ENCODE measurements around the gene CSH2. TPM values are rescaled to one million over a fixed set of nuclear protein-coding genes. Genes with fewer than 3 reads are reported as not detected.

The CSH2 gene
- total and polyA plus RNA-seq, 3 experiments from 2014 or later: not detected

DNA sequence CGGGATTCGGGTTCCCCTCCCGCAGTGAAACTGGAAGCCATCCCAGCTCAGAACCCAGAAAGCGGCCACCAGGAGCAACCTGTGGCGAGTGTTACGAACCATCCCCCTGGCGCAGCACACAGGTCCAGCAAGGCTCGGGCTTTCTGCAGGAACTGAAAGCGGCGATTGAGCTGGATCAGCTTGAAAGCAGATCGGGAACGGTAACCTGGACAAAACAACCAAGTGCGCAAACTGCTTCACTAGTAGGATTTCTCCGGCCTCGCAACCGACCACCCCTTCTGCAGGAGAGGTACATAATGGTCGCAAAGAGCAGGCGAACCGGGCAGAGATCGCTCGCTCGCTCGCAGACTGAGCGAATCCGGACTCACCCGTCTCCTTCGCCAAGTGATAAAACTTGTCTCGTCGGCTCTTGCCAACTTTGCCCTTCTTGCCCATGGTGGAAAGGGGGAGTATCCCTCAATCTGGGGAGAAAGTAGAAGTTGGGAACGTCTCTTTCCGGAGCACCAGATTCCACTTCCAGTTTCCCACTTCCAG lies 46.9 kb downstream of the CSH2 start:
- Mint-ChIP-seq H3K4me1 (peaks cover 62 to 88% (median 70%) of the 10 kb centered on the region in 3 donors), H3K4me3 (peak overlapping the region; percentile 95 to 100 (median 97)), H3K9me3 (no peaks in the 10 kb centered on the region), H3K27me3 (peaks cover 0 to 2% of the 10 kb centered on the region in 2 donors), H3K36me3 (peaks cover 24 to 87% (median 29%) of the 10 kb centered on the region in 3 donors), H3K27ac (peak overlapping the region; percentile 97 to 100 (median 99))
- ChIA-PET POLR2A (interaction anchor here (0.7 to 7.8 kb wide), 4 partner anchors 10 to 126 kb away, joined by 3 to 73 read pairs (median 14); partner anchors contain the start of genes CCDC47, DDX42, LIMD2 and SMARCD2), CTCF (interaction anchor here (1.3 to 6.1 kb wide), 3 partner anchors 14 to 33 kb away, joined by 3 to 48 read pairs (median 37); partner anchors contain the start of gene SMARCD2)
- no peak for DNase-seq
- Histone ChIP-seq H3K27ac (ENCODE audit: low read depth, low read length) (peak overlapping the region; percentile 78), H3K4me3 (ENCODE audit: low read length) (peak overlapping the region; percentile 94), H3K9me3 (ENCODE audit: low read length) (no peaks in the 10 kb centered on the region), H3K36me3 (ENCODE audit: insufficient read depth, low read length) (peaks cover 65% of the 10 kb centered on the region), H3K4me1 (ENCODE audit: insufficient read depth, low read length) (peaks cover 49% of the 10 kb centered on the region), H3K27me3 (ENCODE audit: insufficient read depth, low read length, poor library complexity, severe bottlenecking) (no peaks in the 10 kb centered on the region)

DNA sequence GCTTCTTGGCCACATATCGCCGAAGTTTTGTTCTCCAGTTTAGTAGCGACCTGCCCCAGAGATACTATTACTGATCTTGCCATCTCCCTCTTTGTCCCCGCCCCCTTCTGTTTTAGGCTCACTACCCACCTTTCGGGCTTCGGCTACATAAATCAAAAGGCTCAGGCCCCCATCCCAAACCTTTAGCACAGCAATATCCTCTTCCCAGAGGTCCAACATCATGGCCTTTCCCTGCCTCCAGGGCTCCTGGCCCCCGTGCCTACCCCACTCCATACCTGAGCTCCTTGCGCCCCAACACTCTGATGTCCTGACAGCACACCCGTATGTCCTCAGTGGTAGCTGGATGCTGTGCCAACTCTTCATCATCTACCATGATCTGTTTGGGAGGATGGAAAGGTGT lies 49.1 kb downstream of the CSH2 start:
- H3K27me3 ChIP-seq (ENCODE audit: insufficient read depth, low read length, poor library complexity, severe bottlenecking): no peaks in the 10 kb centered on the region
- Mint-ChIP-seq H3K9me3 (no peaks in the 10 kb centered on the region), H3K27me3 (peaks cover 0 to 2% of the 10 kb centered on the region in 2 donors), H3K4me1 (peaks cover 44 to 69% (median 49%) of the 10 kb centered on the region in 3 donors), H3K27ac (peak overlapping the region; percentile 7 to 99 (median 74)), H3K4me3 (peak overlapping the region in 3 of 7 donors; percentile 25 to 44 (median 35)), H3K36me3 (peaks cover 12 to 87% (median 21%) of the 10 kb centered on the region in 3 donors)
- no peaks in the 10 kb centered on the region for H3K9me3 ChIP-seq (ENCODE audit: low read length)
- no peak overlapping the region for H3K27ac ChIP-seq (ENCODE audit: low read depth, low read length)
- POLR2A ChIA-PET: interaction anchor here (0.6 to 4.2 kb wide), 2 partner anchors 11 to 51 kb away, joined by 4 to 26 read pairs; partner anchors contain the start of genes CCDC47 and DDX42
- peaks cover 32% of the 10 kb centered on the region for H3K4me1 ChIP-seq (ENCODE audit: insufficient read depth, low read length)
- CTCF ChIA-PET: interaction anchor here (1.5 kb wide), 1 partner anchor 11 kb away, joined by 7 read pairs; no protein-coding TSS in a partner anchor
- DNase-seq: no peak
- H3K4me3 ChIP-seq (ENCODE audit: low read length): no peak overlapping the region
- peaks cover 58% of the 10 kb centered on the region for H3K36me3 ChIP-seq (ENCODE audit: insufficient read depth, low read length)

DNA sequence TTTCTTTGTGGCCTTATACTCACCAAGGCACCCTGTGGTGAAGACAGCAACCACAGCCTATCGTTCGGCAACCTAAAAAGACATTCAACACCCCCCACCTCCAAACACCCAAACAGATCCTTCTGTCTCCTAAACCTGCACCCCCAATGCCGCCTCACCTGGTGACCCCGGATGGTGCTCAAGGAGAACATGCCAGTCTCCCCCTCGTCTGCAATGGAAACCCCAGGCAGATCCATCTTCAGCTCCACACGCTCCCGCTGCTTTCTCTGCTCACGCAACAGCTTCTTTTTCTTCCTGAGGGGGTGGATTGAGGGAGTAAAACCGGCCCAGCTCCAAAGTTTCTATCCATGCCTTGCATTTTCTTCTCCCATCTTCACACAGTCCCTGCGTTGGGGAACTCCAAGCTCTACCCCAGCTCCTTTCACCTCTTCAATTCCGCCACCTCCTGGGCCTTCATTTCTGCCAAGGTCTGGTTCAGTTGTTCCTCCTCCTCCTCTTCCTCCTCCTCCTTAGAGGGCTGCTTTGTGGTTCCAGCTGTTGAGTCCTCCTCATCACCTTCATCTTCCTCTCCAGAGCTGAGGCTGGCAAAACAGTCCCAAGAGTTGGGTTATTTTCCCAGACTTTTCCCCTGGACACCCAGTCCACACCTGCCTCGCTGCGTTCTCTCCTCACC lies 49.7 kb downstream of the CSH2 start:
- Histone ChIP-seq H3K9me3 (ENCODE audit: low read length) (no peaks in the 10 kb centered on the region), H3K27me3 (ENCODE audit: insufficient read depth, low read length, poor library complexity, severe bottlenecking) (no peaks in the 10 kb centered on the region), H3K36me3 (ENCODE audit: insufficient read depth, low read length) (peaks cover 61% of the 10 kb centered on the region), H3K27ac (ENCODE audit: low read depth, low read length) (no peak overlapping the region), H3K4me3 (ENCODE audit: low read length) (no peak overlapping the region), H3K4me1 (ENCODE audit: insufficient read depth, low read length) (peaks cover 29% of the 10 kb centered on the region)
- Mint-ChIP-seq H3K36me3 (peaks cover 12 to 87% (median 25%) of the 10 kb centered on the region in 3 donors), H3K9me3 (no peaks in the 10 kb centered on the region), H3K27me3 (peaks cover 0 to 2% of the 10 kb centered on the region in 2 donors), H3K27ac (peak overlapping the region; percentile 29 to 99 (median 80)), H3K4me3 (peak overlapping the region in 3 of 7 donors; percentile 19 to 44 (median 25)), H3K4me1 (peaks cover 43 to 63% (median 44%) of the 10 kb centered on the region in 3 donors)
- ChIA-PET POLR2A (interaction anchor here (0.6 to 0.9 kb wide), 2 partner anchors 20 to 101 kb away, joined by 3 to 6 read pairs; no protein-coding TSS in a partner anchor), CTCF (interaction anchor here (1.5 kb wide), 1 partner anchor 11 kb away, joined by 7 read pairs; no protein-coding TSS in a partner anchor)
- DNase-seq: no peak

DNA sequence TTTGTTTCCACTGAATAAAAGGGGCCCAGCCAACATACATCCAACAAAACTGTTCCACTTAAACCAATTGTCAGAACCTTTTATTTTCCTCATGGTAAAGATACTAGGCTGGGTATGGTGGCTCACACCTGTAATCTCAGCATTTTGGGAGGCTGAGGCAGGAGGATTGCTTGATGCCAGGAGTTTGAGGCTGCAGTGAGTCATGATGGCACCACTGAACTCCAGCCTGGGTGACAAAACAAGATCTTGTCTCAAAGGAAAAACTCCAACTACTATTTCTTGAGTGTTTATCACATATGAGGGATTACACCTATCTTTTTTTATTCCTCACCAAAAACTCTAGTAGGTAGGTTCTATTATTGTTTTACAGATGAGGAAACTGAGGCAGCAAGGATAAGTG lies 50.9 kb downstream of the CSH2 start:
- CTCF ChIA-PET: no interaction called here
- H3K9me3 ChIP-seq (ENCODE audit: low read length): no peaks in the 10 kb centered on the region
- H3K36me3 ChIP-seq (ENCODE audit: insufficient read depth, low read length): peaks cover 74% of the 10 kb centered on the region
- H3K27me3 Mint-ChIP-seq: peaks cover 0 to 2% of the 10 kb centered on the region in 2 donors
- peak overlapping the region in 1 of 7 donors; percentile 49 for H3K4me3 Mint-ChIP-seq
- no peaks in the 10 kb centered on the region for H3K9me3 Mint-ChIP-seq
- H3K4me3 ChIP-seq (ENCODE audit: low read length): no peak overlapping the region
- no peak overlapping the region for H3K27ac ChIP-seq (ENCODE audit: low read depth, low read length)
- H3K27ac Mint-ChIP-seq: peak overlapping the region in 4 of 8 donors; percentile 12 to 68 (median 48)
- POLR2A ChIA-PET: interaction anchor here (0.7 kb wide), 1 partner anchor 40 kb away, joined by 3 read pairs; no protein-coding TSS in a partner anchor
- peaks cover 32 to 51% (median 37%) of the 10 kb centered on the region in 3 donors for H3K4me1 Mint-ChIP-seq
- peaks cover 18% of the 10 kb centered on the region for H3K4me1 ChIP-seq (ENCODE audit: insufficient read depth, low read length)
- H3K27me3 ChIP-seq (ENCODE audit: insufficient read depth, low read length, poor library complexity, severe bottlenecking): no peaks in the 10 kb centered on the region
- DNase-seq: no peak
- H3K36me3 Mint-ChIP-seq: peaks cover 12 to 94% (median 29%) of the 10 kb centered on the region in 3 donors

Other genes starting within 250 kb of the CSH2 start
- 100 to 1,000 TPM; 236 to 240 TPM for gene LIMD2, start 173.6 kb downstream of the CSH2 start, total RNA-seq
- 495 TPM for gene LIMD2, start 173.6 kb downstream of the CSH2 start, polyA plus RNA-seq
- 10 to 100 TPM; 56.7 to 57.2 TPM for gene STRADA, start 131.9 kb downstream of the CSH2 start, total RNA-seq
- 22.8 TPM for gene STRADA, start 131.9 kb downstream of the CSH2 start, polyA plus RNA-seq
- gene CCDC47, start 100.1 kb downstream of the CSH2 start, total RNA-seq: 10 to 100 TPM; 93.0 to 94.5 TPM
- gene CCDC47, start 100.1 kb downstream of the CSH2 start, polyA plus RNA-seq: 49.6 TPM
- gene DDX42, start 99.5 kb downstream of the CSH2 start, total RNA-seq: 100 to 1,000 TPM; 103 to 122 TPM
- gene DDX42, start 99.5 kb downstream of the CSH2 start, polyA plus RNA-seq: 16.9 TPM
- gene PSMC5, start 46.2 kb downstream of the CSH2 start, total RNA-seq: 100 to 1,000 TPM; 208 to 212 TPM
- 201 TPM for gene PSMC5, start 46.2 kb downstream of the CSH2 start, polyA plus RNA-seq
- 100 to 1,000 TPM in 1 of 2 experiments, 10 to 100 TPM in 1; 98.1 to 102 TPM for gene FTSJ3, start 46.0 kb downstream of the CSH2 start, total RNA-seq
- gene FTSJ3, start 46.0 kb downstream of the CSH2 start, polyA plus RNA-seq: 34.8 TPM
- 100 to 1,000 TPM in 1 of 2 experiments, 10 to 100 TPM in 1; 96.8 to 107 TPM for gene SMARCD2, start 31.0 kb downstream of the CSH2 start, total RNA-seq
- gene SMARCD2, start 31.0 kb downstream of the CSH2 start, polyA plus RNA-seq: 121 TPM
- gene GH2, start 8.3 kb upstream of the CSH2 start, total RNA-seq: not detected
- gene GH2, start 8.3 kb upstream of the CSH2 start, polyA plus RNA-seq: not detected
- not detected for gene CSH1, start 22.9 kb upstream of the CSH2 start, total RNA-seq
- gene CSH1, start 22.9 kb upstream of the CSH2 start, polyA plus RNA-seq: not detected
- not detected for gene CSHL1, start 37.6 kb upstream of the CSH2 start, total RNA-seq
- gene CSHL1, start 37.6 kb upstream of the CSH2 start, polyA plus RNA-seq: not detected
- gene GH1, start 45.2 kb upstream of the CSH2 start, total RNA-seq: not detected
- gene GH1, start 45.2 kb upstream of the CSH2 start, polyA plus RNA-seq: not detected
- 10 to 100 TPM; 18.1 to 22.2 TPM for gene CD79B, start 58.7 kb upstream of the CSH2 start, total RNA-seq
- gene CD79B, start 58.7 kb upstream of the CSH2 start, polyA plus RNA-seq: 36.9 TPM
- under 1 TPM; 0.04 TPM for gene SCN4A, start 99.2 kb upstream of the CSH2 start, total RNA-seq
- gene SCN4A, start 99.2 kb upstream of the CSH2 start, polyA plus RNA-seq: not detected
- gene PRR29, start 124.7 kb upstream of the CSH2 start, total RNA-seq: under 1 TPM; 0.24 to 0.51 TPM
- 4.1 TPM for gene PRR29, start 124.7 kb upstream of the CSH2 start, polyA plus RNA-seq
- gene ICAM2, start 147.0 kb upstream of the CSH2 start, total RNA-seq: 10 to 100 TPM; 77.4 to 80.7 TPM
- 301 TPM for gene ICAM2, start 147.0 kb upstream of the CSH2 start, polyA plus RNA-seq

Measured in CD8-positive, alpha-beta memory T cell (primary cell).